ENCODE measurements around the gene PHEX.

DNA sequence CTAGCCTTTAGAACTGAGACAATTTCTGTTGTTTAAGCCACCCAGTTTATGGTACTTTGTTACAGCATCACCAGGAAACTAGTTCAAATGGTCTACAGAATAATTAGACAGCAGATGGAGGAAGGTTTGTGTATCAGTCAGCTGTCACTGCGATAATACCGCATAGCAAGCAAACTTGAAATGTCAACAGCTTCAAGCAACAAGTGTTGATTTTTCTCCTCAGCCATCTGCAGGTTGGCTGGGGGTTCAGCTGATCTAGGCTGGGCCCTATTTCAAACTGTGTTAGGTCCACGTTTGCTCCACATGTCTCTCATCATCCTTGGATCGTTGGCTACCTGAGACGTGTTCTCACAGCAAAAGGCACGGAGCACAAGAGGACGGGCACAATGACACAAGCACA, 19.2 kb upstream of the PHEX start:
- TF ChIP-seq CTCF (IDR thresholded peaks at IDR 0.05): no peak
- no peak for TF ChIP-seq POLR2A (IDR thresholded peaks at IDR 0.05)
